Thyroid gland (tissue), 4 donors: ENCODE measurements around the gene HMMR. TPM values are rescaled to one million over a fixed set of nuclear protein-coding genes. Genes with fewer than 3 reads are reported as not detected.

ENCODE experiments used
- DNase-seq, 2 donors: peaks; one replicate each; pipeline ENCODE4 v3.0.0-alpha.2; 2019
- H3K27ac ChIP-seq, 3 donors: fragments of 200-600 bp; sonication (generic); 1 replicate in 2 of 3; 2 replicates in 1 of 3; pipeline ENCODE4 v1.5.1; 2016 to 2019; ENCODE audit warnings: mild to moderate bottlenecking in 1 of 3, moderate library complexity in 1 of 3
- H3K27me3 ChIP-seq: fragments of 200-600 bp; sonication (generic); one replicate; pipeline ENCODE4 v1.5.1; 2019
- H3K36me3 ChIP-seq, 2 donors: fragments of 200-600 bp; sonication (generic); one replicate each; pipeline ENCODE4 v1.5.1; 2016 to 2019
- H3K4me1 ChIP-seq, 2 donors: fragments of 200-600 bp; sonication (generic); one replicate each; pipeline ENCODE4 v1.5.1; 2017 to 2019
- H3K4me3 ChIP-seq, 3 donors: fragments of 200-600 bp; sonication (generic); replicated peaks in 1 of 3; 1 replicate in 2 of 3; 2 replicates in 1 of 3; pipeline ENCODE4 v1.5.1; 2016; ENCODE audit warnings: mild to moderate bottlenecking in 1 of 3
- H3K9me3 ChIP-seq: fragments of 200-600 bp; sonication (generic); one replicate; pipeline ENCODE4 v1.5.1; 2017
- CTCF ChIP-seq, 6 experiments: fragments of 200-600 bp in 3 of 6; fragments of 450-650 bp in 3 of 6; sonication (generic) in 3 of 6; IDR thresholded peaks; one replicate each; pipeline ENCODE4 v1.5.1; 2016 to 2019; ENCODE audit warnings: antibody characterized with exemption in 6 of 6, mild to moderate bottlenecking in 2 of 6, inconsistent platforms in 1 of 6, moderate library complexity in 1 of 6
- POLR2A ChIP-seq, 2 donors: fragments of 450-650 bp; IDR thresholded peaks; one replicate each; pipeline ENCODE4 v1.6.1; 2017; ENCODE audit warnings: antibody characterized with exemption in 2 of 2, mild to moderate bottlenecking in 2 of 2, moderate library complexity in 1 of 2
- WGBS, 2 donors: methylation state at CpG; one replicate each; pipeline ENCODE4 v1.1.5; 2017; 5-methylcytosine and 5-hydroxymethylcytosine counted together
- intact Hi-C: fragments of 100-400 bp; cut with DNase I; formaldehyde crosslinking; loops from one replicate; pipeline ENCODE4 v1.15.1; 2023
- total RNA-seq, 4 donors: library from RNA; depleted of rRNA; stranded (reverse); fragments of >200 nt; gene quantifications; one replicate each; pipeline ENCODE4 v1.2.3, GENCODE V29; 2016

The HMMR gene
- total RNA-seq, 4 donors from 2014 or later, result 0.56 to 1.8 (median 0.68) TPM

- no peaks in the 10 kb centered on the region for H3K9me3 ChIP-seq
These were observed 21.4 kb upstream of the HMMR start for GRCh38 chr5:163439092-163439425.

GRCh38 chr5:163440954-163441353 is 19.5 kb upstream of the HMMR start:
- no peak overlapping the region for H3K4me3 ChIP-seq
- WGBS, 2 donors, result 97 to 98% methylated on average over 3 of the region's 3 CpGs
- H3K9me3 ChIP-seq, result no peaks in the 10 kb centered on the region
- intact Hi-C loops, result no loop called here
- peaks cover 18 to 25% of the 10 kb centered on the region in 2 donors for H3K4me1 ChIP-seq
- H3K36me3 ChIP-seq, result peaks cover 14 to 16% of the 10 kb centered on the region in 2 donors
- TF ChIP-seq POLR2A (IDR thresholded peaks at IDR 0.05) (no peak), CTCF (IDR thresholded peaks at IDR 0.05) (no peak)
- H3K27me3 ChIP-seq, result no peaks in the 10 kb centered on the region
- DNase-seq, result no peak
- no peak overlapping the region for H3K27ac ChIP-seq

More at GRCh38 chr5:163439092-163439425, 21.4 kb upstream of the HMMR start:
- 64 to 70% methylated on average over 2 of the region's 2 CpGs for WGBS, 2 donors
- DNase-seq, result no peak
- no peak for TF ChIP-seq POLR2A (IDR thresholded peaks at IDR 0.05)
- no peak for TF ChIP-seq CTCF (IDR thresholded peaks at IDR 0.05)
- Histone ChIP-seq H3K4me3 (no peak overlapping the region), H3K4me1 (peaks cover 18 to 25% of the 10 kb centered on the region in 2 donors), H3K27me3 (no peaks in the 10 kb centered on the region), H3K27ac (no peak overlapping the region), H3K36me3 (peaks cover 6 to 16% of the 10 kb centered on the region in 2 donors)
- intact Hi-C loops, result no loop called here

- no peak for DNase-seq
- Histone ChIP-seq H3K27me3 (no peaks in the 10 kb centered on the region), H3K4me1 (peaks cover 5 to 10% of the 10 kb centered on the region in 2 donors), H3K9me3 (no peaks in the 10 kb centered on the region), H3K27ac (no peak overlapping the region), H3K4me3 (no peak overlapping the region), H3K36me3 (peaks cover 14 to 24% of the 10 kb centered on the region in 2 donors)
- 91 to 100% methylated on average over 1 of the region's 1 CpG for WGBS, 2 donors
- no peak for TF ChIP-seq CTCF (IDR thresholded peaks at IDR 0.05)
- no peak for TF ChIP-seq POLR2A (IDR thresholded peaks at IDR 0.05)
- intact Hi-C loops, result no loop called here
These were observed 15.9 kb upstream of the HMMR start for GRCh38 chr5:163444526-163444925.

- DNase-seq, result no peak
- Histone ChIP-seq H3K4me1 (peaks cover 0 to 4% of the 10 kb centered on the region in 2 donors), H3K36me3 (peaks cover 14 to 24% of the 10 kb centered on the region in 2 donors), H3K27ac (no peak overlapping the region), H3K27me3 (no peaks in the 10 kb centered on the region), H3K9me3 (no peaks in the 10 kb centered on the region), H3K4me3 (no peak overlapping the region)
- 90 to 91% methylated on average over 6 of the region's 6 CpGs for WGBS, 2 donors
- intact Hi-C loops, result no loop called here
- TF ChIP-seq POLR2A (IDR thresholded peaks at IDR 0.05) (no peak), CTCF (IDR thresholded peaks at IDR 0.05) (no peak)
These were observed 15.1 kb upstream of the HMMR start for GRCh38 chr5:163445345-163445744.

- Histone ChIP-seq H3K36me3 (peaks cover 11 to 20% of the 10 kb centered on the region in 2 donors), H3K4me3 (no peak overlapping the region), H3K4me1 (no peaks in the 10 kb centered on the region), H3K27ac (no peak overlapping the region), H3K27me3 (no peaks in the 10 kb centered on the region), H3K9me3 (no peaks in the 10 kb centered on the region)
- intact Hi-C loops, result no loop called here
- no peak for DNase-seq
- TF ChIP-seq POLR2A (IDR thresholded peaks at IDR 0.05), result no peak
These were observed 13.2 kb upstream of the HMMR start for GRCh38 chr5:163447191-163447590.

GRCh38 chr5:163447875-163448274 is 12.6 kb upstream of the HMMR start:
- Histone ChIP-seq H3K4me3 (no peak overlapping the region), H3K4me1 (no peaks in the 10 kb centered on the region), H3K9me3 (no peaks in the 10 kb centered on the region), H3K27ac (no peak overlapping the region), H3K27me3 (no peaks in the 10 kb centered on the region), H3K36me3 (peaks cover 9 to 13% of the 10 kb centered on the region in 2 donors)
- TF ChIP-seq POLR2A (IDR thresholded peaks at IDR 0.05), result no peak
- TF ChIP-seq CTCF (IDR thresholded peaks at IDR 0.05), result no peak
- 80 to 84% methylated on average over 3 of the region's 3 CpGs for WGBS, 2 donors
- DNase-seq, result no peak
- intact Hi-C loops, result no loop called here
